Ishikawa (cell line): ENCODE measurements around the gene TRIM24.

ENCODE experiments used
- CEBPB ChIP-seq: IDR thresholded peaks from 2 replicates; pipeline ENCODE4 v1.6.1; 2012
- EP300 ChIP-seq: IDR thresholded peaks from 2 replicates; pipeline ENCODE4 v1.6.1; 2012; ENCODE audit warnings: borderline replicate concordance
- NFIC ChIP-seq: IDR thresholded peaks from 2 replicates; pipeline ENCODE4 v1.6.1; 2012
- ZBTB7A ChIP-seq: IDR thresholded peaks from 2 replicates; pipeline ENCODE4 v1.6.1; 2012; ENCODE audit warnings: low read depth

DNA sequence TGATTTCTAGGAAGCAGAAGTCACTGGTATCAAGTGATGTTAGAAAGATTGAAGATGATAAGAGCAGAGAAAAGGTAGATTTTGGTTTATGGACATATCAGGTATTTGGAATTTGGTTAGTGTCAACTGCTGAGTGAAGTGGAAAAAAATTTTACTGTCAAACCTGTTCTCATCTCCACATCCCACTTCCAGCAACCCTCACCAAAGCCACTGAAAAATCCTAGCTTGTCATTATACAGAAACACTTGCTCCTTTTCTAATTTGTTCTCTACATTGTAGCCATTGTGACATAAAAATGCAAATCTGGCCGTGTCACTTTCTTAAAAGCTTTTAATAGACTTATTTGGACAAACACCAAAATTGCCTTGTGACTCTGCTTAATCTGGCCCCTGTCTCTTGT is 54.0 kb downstream of the TRIM24 start:
- no peak for TF ChIP-seq ZBTB7A
- no peak for TF ChIP-seq NFIC
- TF ChIP-seq EP300, result no peak
- no peak for TF ChIP-seq CEBPB
